ENCODE data around the gene UBE2L3.

DNA sequence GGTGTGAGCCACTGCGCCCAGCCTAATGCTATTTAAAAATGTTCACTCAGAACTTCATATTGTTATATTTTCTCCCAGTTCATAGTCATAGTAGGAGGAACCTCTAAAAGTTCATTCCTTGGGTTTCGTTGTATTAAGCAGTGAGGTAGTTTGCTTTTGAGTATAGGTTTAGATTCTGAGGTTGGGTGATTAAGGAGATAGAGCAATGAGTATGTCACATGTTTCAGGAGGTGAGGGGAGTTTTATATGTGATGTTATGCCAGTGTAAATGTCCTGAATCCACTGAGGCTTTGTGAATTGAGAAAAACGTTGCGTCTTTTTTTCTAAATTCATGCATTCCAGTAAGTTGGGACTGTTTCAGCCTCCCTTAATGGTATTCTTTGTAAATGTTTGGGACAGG, 4.2 kb downstream of the UBE2L3 start:
- TF ChIP-seq, protein P1, sequence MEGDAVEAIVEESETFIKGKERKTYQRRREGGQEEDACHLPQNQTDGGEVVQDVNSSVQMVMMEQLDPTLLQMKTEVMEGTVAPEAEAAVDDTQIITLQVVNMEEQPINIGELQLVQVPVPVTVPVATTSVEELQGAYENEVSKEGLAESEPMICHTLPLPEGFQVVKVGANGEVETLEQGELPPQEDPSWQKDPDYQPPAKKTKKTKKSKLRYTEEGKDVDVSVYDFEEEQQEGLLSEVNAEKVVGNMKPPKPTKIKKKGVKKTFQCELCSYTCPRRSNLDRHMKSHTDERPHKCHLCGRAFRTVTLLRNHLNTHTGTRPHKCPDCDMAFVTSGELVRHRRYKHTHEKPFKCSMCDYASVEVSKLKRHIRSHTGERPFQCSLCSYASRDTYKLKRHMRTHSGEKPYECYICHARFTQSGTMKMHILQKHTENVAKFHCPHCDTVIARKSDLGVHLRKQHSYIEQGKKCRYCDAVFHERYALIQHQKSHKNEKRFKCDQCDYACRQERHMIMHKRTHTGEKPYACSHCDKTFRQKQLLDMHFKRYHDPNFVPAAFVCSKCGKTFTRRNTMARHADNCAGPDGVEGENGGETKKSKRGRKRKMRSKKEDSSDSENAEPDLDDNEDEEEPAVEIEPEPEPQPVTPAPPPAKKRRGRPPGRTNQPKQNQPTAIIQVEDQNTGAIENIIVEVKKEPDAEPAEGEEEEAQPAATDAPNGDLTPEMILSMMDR (IDR thresholded peaks at IDR 0.05; ENCODE audit: low read length), result no peak
- no peak for TF ChIP-seq EZH2 (IDR thresholded peaks at IDR 0.05; ENCODE audit: borderline replicate concordance, low read length)

All from OCI-LY1 (cell line).